ENCODE measurements around the gene WWOX. TPM values are rescaled to one million over a fixed set of nuclear protein-coding genes. Genes with fewer than 3 reads are reported as not detected.

The WWOX gene
- total RNA-seq, 1 donor = 24.2 TPM

DNA sequence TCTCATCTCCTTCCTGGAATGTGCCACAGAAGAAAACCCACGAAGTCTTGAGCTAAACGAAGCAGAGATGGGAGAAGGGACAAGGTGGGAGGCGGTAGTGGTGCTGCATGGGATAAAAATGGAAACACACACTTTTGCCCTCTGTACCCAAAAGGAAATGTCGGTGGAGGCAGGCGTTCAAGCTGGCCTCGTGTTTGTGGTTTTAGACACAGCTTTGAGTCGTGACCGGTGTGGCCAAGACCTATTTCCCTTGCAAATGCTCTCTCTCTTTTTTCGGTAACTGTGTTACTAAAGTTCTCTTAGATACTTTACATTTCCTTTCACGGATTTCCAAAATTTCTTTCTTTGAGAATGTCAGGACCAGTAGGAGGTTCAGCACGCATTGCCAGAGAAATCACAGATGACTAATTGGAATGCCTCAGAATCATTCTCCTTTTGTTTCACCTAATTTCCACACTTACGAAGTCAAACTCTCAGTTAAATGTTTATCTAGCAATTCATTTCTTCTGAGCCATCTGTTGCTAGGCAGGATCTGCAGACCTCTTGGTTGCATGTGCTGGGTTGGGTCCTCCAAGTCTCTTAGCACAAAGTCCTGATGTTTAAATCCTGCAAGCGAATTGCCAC, 1088.8 kb downstream of the WWOX start:
- no peak overlapping the region for H3K4me3 ChIP-seq (ENCODE audit: low read depth, low read length)
- TF ChIP-seq, protein P1, sequence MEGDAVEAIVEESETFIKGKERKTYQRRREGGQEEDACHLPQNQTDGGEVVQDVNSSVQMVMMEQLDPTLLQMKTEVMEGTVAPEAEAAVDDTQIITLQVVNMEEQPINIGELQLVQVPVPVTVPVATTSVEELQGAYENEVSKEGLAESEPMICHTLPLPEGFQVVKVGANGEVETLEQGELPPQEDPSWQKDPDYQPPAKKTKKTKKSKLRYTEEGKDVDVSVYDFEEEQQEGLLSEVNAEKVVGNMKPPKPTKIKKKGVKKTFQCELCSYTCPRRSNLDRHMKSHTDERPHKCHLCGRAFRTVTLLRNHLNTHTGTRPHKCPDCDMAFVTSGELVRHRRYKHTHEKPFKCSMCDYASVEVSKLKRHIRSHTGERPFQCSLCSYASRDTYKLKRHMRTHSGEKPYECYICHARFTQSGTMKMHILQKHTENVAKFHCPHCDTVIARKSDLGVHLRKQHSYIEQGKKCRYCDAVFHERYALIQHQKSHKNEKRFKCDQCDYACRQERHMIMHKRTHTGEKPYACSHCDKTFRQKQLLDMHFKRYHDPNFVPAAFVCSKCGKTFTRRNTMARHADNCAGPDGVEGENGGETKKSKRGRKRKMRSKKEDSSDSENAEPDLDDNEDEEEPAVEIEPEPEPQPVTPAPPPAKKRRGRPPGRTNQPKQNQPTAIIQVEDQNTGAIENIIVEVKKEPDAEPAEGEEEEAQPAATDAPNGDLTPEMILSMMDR (IDR thresholded peaks at IDR 0.05; ENCODE audit: insufficient read depth, low read length) = no peak
- no peak for DNase-seq (ENCODE audit: low read depth)

DNA sequence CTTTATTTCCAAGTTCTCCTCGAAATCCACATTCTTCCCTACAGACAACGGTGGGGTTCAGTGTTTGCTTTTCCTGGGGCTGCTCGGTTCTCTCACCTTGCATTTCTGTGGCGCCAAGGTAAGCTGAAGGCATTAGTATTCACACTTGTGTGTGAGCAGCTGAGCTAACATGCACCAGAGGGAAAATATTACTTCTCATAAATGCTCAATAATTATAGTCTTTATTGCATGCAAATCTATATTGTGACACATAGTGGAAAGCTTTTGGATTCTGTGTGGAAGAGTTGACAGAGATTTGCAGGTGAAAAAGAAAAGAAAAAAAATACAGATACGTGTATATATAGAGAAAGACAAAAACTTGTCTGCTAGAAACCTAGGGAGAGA, 1089.3 kb downstream of the WWOX start:
- TF ChIP-seq, protein P1 (IDR thresholded peaks at IDR 0.05; ENCODE audit: insufficient read depth, low read length) = no peak
- no peak for DNase-seq (ENCODE audit: low read depth)
- H3K4me3 ChIP-seq (ENCODE audit: low read depth, low read length) = no peak overlapping the region

DNA sequence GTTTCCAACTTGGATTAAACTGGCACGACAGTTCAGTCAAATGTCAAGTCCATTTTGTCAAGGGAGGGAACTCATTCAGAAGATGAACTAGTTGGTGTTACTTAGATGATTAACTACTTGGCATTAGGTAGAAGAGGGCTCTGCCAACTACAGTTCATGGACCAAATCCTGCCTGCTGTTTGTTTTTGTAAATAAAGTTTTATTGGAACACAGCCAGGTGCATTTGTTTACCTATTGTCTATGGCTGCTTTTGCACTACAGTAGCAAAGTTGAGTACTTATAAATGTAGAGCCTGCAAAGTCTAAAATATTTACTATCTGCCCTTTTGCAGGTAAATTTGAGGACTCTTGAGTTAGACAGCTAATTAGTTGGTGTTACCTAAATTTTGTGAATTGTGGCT, 1091.1 kb downstream of the WWOX start:
- DNase-seq (ENCODE audit: low read depth) = no peak
- no peak overlapping the region for H3K4me3 ChIP-seq (ENCODE audit: low read depth, low read length)
- TF ChIP-seq, protein P1 (IDR thresholded peaks at IDR 0.05; ENCODE audit: insufficient read depth, low read length) = no peak

DNA sequence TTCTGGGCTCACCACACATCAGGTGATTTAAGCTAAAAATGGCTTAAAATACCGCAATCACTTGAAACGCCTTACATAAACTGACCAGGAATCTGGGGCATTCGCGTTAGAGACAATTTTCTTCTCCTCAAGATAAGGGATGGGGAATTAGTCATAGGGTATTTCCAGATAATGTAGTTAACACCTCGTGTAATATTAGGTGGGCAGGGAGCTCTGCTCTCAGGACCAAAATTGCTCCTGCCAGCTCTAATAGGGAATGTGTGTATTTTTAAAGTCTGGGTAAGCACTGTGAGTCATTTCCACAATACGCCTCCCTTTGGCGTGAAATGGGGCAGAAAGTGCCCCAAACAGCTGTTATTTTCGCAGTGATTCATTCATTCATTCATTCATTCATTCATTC, 1092.5 kb downstream of the WWOX start:
- H3K4me3 ChIP-seq (ENCODE audit: low read depth, low read length) = no peak overlapping the region
- DNase-seq (ENCODE audit: low read depth) = no peak
- TF ChIP-seq, protein P1 (IDR thresholded peaks at IDR 0.05; ENCODE audit: insufficient read depth, low read length) = no peak

DNA sequence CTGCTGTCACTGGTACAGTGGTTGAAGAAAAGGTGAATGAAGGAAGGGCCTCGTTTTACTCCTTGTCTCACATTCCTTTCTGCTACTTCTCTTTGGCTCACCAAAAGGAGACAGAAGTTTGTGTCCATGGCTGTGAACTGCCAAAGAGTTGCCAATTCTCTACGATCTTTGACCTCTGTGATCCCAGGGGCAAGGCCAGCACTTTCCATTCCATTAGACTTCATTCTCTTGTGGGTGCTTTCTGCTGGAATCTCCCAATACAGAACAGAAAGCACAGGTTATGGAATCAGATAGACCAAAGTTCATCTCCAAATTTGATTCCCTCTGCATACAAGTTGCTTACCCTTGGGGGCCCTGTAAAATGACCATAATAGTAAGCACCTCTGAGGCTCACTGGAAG, 1093.5 kb downstream of the WWOX start:
- no peak overlapping the region for H3K4me3 ChIP-seq (ENCODE audit: low read depth, low read length)
- no peak for DNase-seq (ENCODE audit: low read depth)
- TF ChIP-seq, protein P1 (IDR thresholded peaks at IDR 0.05; ENCODE audit: insufficient read depth, low read length) = no peak

DNA sequence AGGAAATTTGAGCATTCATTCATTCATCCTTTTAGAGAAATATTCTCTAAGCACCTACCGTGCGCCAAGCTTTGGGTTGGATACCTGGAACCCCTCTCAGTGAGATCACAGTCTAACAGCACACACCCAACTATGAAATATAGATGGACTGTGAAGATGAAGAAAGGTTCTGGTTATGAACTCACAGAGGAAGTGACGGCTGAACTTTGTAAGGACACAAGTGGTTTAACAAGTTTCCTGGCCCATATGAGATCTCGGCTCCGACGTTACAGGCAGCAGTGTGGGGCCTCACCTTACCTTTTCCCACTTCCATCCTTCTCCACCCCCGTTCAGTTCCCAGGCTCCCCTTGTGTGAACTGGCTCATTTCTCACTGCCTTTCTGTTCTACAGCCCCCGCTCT, 1094.8 kb downstream of the WWOX start:
- no peak overlapping the region for H3K4me3 ChIP-seq (ENCODE audit: low read depth, low read length)
- DNase-seq (ENCODE audit: low read depth) = no peak
- TF ChIP-seq, protein P1 (IDR thresholded peaks at IDR 0.05; ENCODE audit: insufficient read depth, low read length) = no peak

DNA sequence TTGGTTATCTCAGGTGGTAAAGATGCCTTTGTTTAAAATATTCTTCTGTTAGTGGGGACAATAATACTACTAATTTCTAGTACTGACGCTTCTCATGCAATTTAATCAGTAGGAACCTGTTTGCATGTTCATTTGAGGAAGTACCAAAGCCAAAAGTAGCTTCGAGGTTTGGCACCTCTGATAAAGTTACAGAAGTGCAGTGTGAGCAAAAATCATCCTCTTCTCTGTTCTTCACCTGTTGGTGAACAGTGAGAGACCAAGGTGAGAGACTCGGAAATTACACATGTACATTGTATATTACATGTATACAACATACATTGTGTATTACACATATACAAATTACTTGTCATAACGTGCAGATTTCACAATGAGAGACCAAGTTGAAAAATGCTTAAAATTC, 1096.5 kb downstream of the WWOX start:
- H3K4me3 ChIP-seq (ENCODE audit: low read depth, low read length) = no peak overlapping the region
- TF ChIP-seq, protein P1 (IDR thresholded peaks at IDR 0.05; ENCODE audit: insufficient read depth, low read length) = no peak
- DNase-seq (ENCODE audit: low read depth) = no peak
